Heart right ventricle (tissue), 16 donors: ENCODE data around the gene ZBTB3. TPM values are rescaled to one million over a fixed set of nuclear protein-coding genes. Genes with fewer than 3 reads are reported as not detected.
A peak's percentile ranks its signal among the peaks of the same experiment; 100 is the strongest.

Experiments
- ATAC-seq, 8 donors: fragments of 200-7000 bp; cut with Tn5 transposase; one replicate each; pipeline ENCODE4 v1.9.1; 2020; ENCODE audit warnings: mild to moderate bottlenecking in 8 of 8, moderate library complexity in 8 of 8, moderate number of reproducible peaks in 1 of 8
- DNase-seq, 2 donors: peaks; one replicate each; pipeline ENCODE4 v3.0.0-alpha.2; 2020
- H3K27ac ChIP-seq, 10 donors: fragments of 200-600 bp; sonication (generic) in 2 of 10; one replicate each; pipeline versions ENCODE4 v1.5.0 to v1.8.0; 2020 to 2022; ENCODE audit warnings: mild to moderate bottlenecking in 3 of 10
- H3K27me3 ChIP-seq, 7 donors: fragments of 200-600 bp; one replicate each; pipeline ENCODE4 v1.8.0; 2021 to 2022; ENCODE audit warnings: mild to moderate bottlenecking in 2 of 7
- H3K36me3 ChIP-seq, 9 donors: fragments of 200-600 bp; sonication (generic) in 1 of 9; one replicate each; pipeline versions ENCODE4 v1.5.0 to v1.8.0; 2020 to 2022; ENCODE audit warnings: mild to moderate bottlenecking in 2 of 9
- H3K4me1 ChIP-seq, 9 donors: fragments of 200-600 bp; sonication (generic) in 1 of 9; one replicate each; pipeline versions ENCODE4 v1.5.0 to v1.8.0; 2020 to 2022; ENCODE audit warnings: mild to moderate bottlenecking in 4 of 9
- H3K4me3 ChIP-seq, 10 donors: fragments of 200-600 bp; sonication (generic) in 2 of 10; one replicate each; pipeline versions ENCODE4 v1.5.0 to v1.8.0; 2020 to 2022; ENCODE audit warnings: mild to moderate bottlenecking in 7 of 10, moderate library complexity in 2 of 10
- H3K9me3 ChIP-seq, 11 donors: fragments of 200-600 bp in 10 of 11; sonication (generic) in 2 of 11; one replicate each; pipeline versions ENCODE4 v1.5.0 to v1.8.0; 2013 to 2022; ENCODE audit warnings: mild to moderate bottlenecking in 2 of 11, control low read depth in 1 of 11, moderate library complexity in 1 of 11
- CTCF ChIP-seq, 9 donors: fragments of 200-600 bp; sonication (generic) in 2 of 9; IDR thresholded peaks; one replicate each; pipeline versions ENCODE4 v1.5.0 to v1.8.0; 2021 to 2022; ENCODE audit warnings: antibody characterized with exemption in 9 of 9, mild to moderate bottlenecking in 5 of 9, moderate library complexity in 1 of 9
- WGBS, 2 donors: extraction: QIAGEN DNeasy Blood & Tissue Kit; methylation state at CpG; one replicate each; pipeline ENCODE4 v1.1.7; 2013; ENCODE audit warnings: inconsistent platforms in 1 of 2; 5-methylcytosine and 5-hydroxymethylcytosine counted together
- intact Hi-C, 10 donors: fragments of 100-400 bp; cut with DNase I; formaldehyde crosslinking; loops; one replicate each; pipeline versions ENCODE4 v1.11.1 to v1.14.2; 2022
- polyA plus RNA-seq, 2 donors: library from polyadenylated mRNA; stranded (reverse); fragments of 200-250 nt; gene quantifications; one replicate each; pipeline ENCODE4 v1.2.3, GENCODE V29; 2013
- total RNA-seq, 10 donors: library from RNA; stranded (reverse); fragmentation: NEBNext Ultra II Directional in 3 of 10; extraction: Animal tissue kit (Norgen Biotek cat#: 25700) in 3 of 10; gene quantifications; one replicate each; pipeline versions ENCODE4 v1.2.1 to v1.2.4, GENCODE V29; 2021 to 2023
- donor health status: Arrhythmogenic right ventricular cardiomyopathy.
- donor health status: ischemic (EF 13 %, LVEDD 7.1; RV severe dilation, severe dysfunction).
- donor health status: healthy with polysubstance abuse.
- donor health status: DM: no; HTN: yes; CAD: no.
- donor health status: DM: no; HTN: no; CAD: no.
- donor health status: ischemic (EF 25% LVEDD 6.9; RV normal size, moderate dysfunction).
- donor health status: ischemic (EF 25% LVEDD 5.7; RV mildly dilated, moderate dysfunction).
- donor health status: healthy.
- donor health status: DM: yes; HTN: yes; CAD: no.
- donor health status: Ischemic cardiomyopathy.
- donor health status: ischemic (EF 35%, LVEDD 5.7; RV mildly dilated, moderate dysfunction).
- donor health status: nonischemic (EF 11% LVEDD 7.7; RV severe dilation, severe dysfunction).
- donor health status: DM: yes; HTN: yes; CAD: no.
- donor health status: PGD.
- donor health status: ischemic (EF 29% LVEDD 5.4; RV normal size, mild dysfunction).
- donor health status: nonischemic (EF 23%, LVEDD 6.1; RV moderate dilation, normal function).

The ZBTB3 gene
- total and polyA plus RNA-seq, 12 donors: 2.2 to 14.9 (median 9.5) TPM

GRCh38 chr11:62713343-62713742 lies 40.6 kb downstream of the ZBTB3 start:
- peak in 2 of 8 donors; percentile 27 to 30 for ATAC-seq
- intact Hi-C loops: no loop called here

GRCh38 chr11:62712861-62713260 lies 41.1 kb downstream of the ZBTB3 start:
- intact Hi-C loops: no loop called here
- ATAC-seq: no peak
- DNase-seq: no peak
- Histone ChIP-seq H3K27ac (peak overlapping the region in 9 of 10 donors; percentile 19 to 78 (median 64)), H3K4me3 (no peak overlapping the region), H3K9me3 (no peaks in the 10 kb centered on the region), H3K36me3 (peaks cover 0 to 79% (median 35%) of the 10 kb centered on the region in 9 donors), H3K27me3 (no peaks in the 10 kb centered on the region), H3K4me1 (peaks cover 15 to 57% (median 33%) of the 10 kb centered on the region in 9 donors)
- no peak for TF ChIP-seq CTCF (IDR thresholded peaks at IDR 0.05)
- 69 to 81% methylated on average over 3 of the region's 3 CpGs for WGBS, 2 donors

More at GRCh38 chr11:62713343-62713742, 40.6 kb downstream of the ZBTB3 start:
- Histone ChIP-seq H3K36me3 (peaks cover 0 to 83% (median 40%) of the 10 kb centered on the region in 9 donors), H3K27me3 (no peaks in the 10 kb centered on the region), H3K27ac (peak overlapping the region in 9 of 10 donors; percentile 19 to 78 (median 64)), H3K4me3 (no peak overlapping the region), H3K9me3 (no peaks in the 10 kb centered on the region), H3K4me1 (peaks cover 13 to 54% (median 32%) of the 10 kb centered on the region in 9 donors)
- no peak for DNase-seq
- 55 to 65% methylated on average over 2 of the region's 2 CpGs for WGBS, 2 donors
- no peak for TF ChIP-seq CTCF (IDR thresholded peaks at IDR 0.05)

- no peaks in the 10 kb centered on the region for H3K9me3 ChIP-seq
- peaks cover 15 to 55% (median 33%) of the 10 kb centered on the region in 9 donors for H3K4me1 ChIP-seq
- H3K27ac ChIP-seq: peak overlapping the region in 8 of 10 donors; percentile 50 to 78 (median 64)
- H3K27me3 ChIP-seq: no peaks in the 10 kb centered on the region
- intact Hi-C loops: no loop called here
- H3K4me3 ChIP-seq: no peak overlapping the region
- 84 to 88% methylated on average over 6 of the region's 6 CpGs for WGBS, 2 donors
- DNase-seq: no peak
- H3K36me3 ChIP-seq: peaks cover 0 to 73% (median 30%) of the 10 kb centered on the region in 9 donors
- ATAC-seq: no peak
- TF ChIP-seq CTCF (IDR thresholded peaks at IDR 0.05): no peak
These were observed 41.6 kb downstream of the ZBTB3 start for GRCh38 chr11:62712276-62712812.

- DNase-seq (no peak), ATAC-seq (peak in 2 of 8 donors; percentile 1 to 5)
- Histone ChIP-seq H3K4me1 (peaks cover 26 to 75% (median 48%) of the 10 kb centered on the region in 9 donors), H3K36me3 (peaks cover 0 to 50% (median 18%) of the 10 kb centered on the region in 9 donors), H3K4me3 (peak overlapping the region; percentile 47 to 75 (median 68)), H3K27me3 (no peaks in the 10 kb centered on the region), H3K27ac (peak overlapping the region; percentile 89 to 100 (median 98)), H3K9me3 (no peaks in the 10 kb centered on the region)
- intact Hi-C loops: no loop called here
- no peak for TF ChIP-seq CTCF (IDR thresholded peaks at IDR 0.05)
- WGBS, 2 donors: 59 to 69% methylated on average over 7 of the region's 7 CpGs
These were observed 44.0 kb downstream of the ZBTB3 start for GRCh38 chr11:62710001-62710345.
